Measurements from ENCODE around the gene RBM46. TPM values are rescaled to one million over a fixed set of nuclear protein-coding genes. Genes with fewer than 3 reads are reported as not detected.
"Not testable (repeated sequence)": the region's sequence is repeated elsewhere in the genome, so short reads cannot be mapped to it uniquely, and the experiment has no call there.

The RBM46 gene
- total RNA-seq, 1 experiment from 2014 or later = not detected

DNA sequence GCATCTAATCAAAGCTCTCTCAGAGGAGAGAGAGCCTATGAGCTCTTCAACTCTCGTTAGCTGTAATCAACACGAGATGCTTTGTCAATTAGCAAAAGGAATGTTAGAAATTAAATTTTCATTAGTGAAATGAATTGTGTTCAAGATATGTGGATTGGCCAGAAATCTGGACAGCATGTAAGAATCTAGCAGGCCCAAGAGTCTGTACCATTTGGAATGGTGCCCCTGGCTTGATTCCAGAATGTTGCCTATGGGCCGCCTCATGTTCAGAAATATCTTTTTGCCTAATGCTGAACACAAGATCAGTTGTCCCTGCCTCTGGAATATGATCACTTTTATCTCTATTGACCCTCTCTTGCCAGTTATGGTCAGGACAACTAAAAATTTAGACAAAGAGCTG is 88.2 kb downstream of the RBM46 start:
- Histone ChIP-seq H3K36me3 (no peaks in the 10 kb centered on the region), H3K9me3 (replicated peaks) (no peaks in the 10 kb centered on the region), H3K4me3 (no peak overlapping the region), H3K27ac (no peak overlapping the region), H3K27me3 (replicated peaks) (no peaks in the 10 kb centered on the region), H3K4me1 (replicated peaks) (no peaks in the 10 kb centered on the region)
- no peak for DNase-seq (ENCODE audit: low read depth in 1 of 2, low spot score in 2 of 2)

DNA sequence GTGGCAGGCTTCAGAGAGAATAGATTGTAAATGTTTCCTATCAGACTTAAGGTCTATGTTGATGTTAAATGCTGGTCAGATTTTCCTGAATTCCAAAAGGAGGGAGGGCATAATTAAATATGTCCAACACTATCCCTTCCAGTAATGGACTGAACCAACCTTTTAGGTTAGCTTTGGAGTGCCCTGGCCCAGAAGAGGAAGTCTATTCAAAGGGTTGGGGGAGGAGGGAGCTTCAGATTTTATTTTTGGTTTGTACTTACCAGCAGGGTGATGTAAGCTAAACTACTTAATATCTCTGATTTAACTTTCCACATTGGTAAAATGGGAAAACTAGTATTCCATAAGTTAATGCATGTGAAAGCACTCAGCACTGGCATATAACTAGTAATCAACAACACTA is 91.1 kb downstream of the RBM46 start:
- no peaks in the 10 kb centered on the region for H3K36me3 ChIP-seq
- H3K4me3 ChIP-seq = no peak overlapping the region
- H3K9me3 ChIP-seq (replicated peaks) = no peaks in the 10 kb centered on the region
- no peaks in the 10 kb centered on the region for H3K27me3 ChIP-seq (replicated peaks)
- no peaks in the 10 kb centered on the region for H3K4me1 ChIP-seq (replicated peaks)
- no peak for DNase-seq (ENCODE audit: low read depth in 1 of 2, low spot score in 2 of 2)
- H3K27ac ChIP-seq = no peak overlapping the region

DNA sequence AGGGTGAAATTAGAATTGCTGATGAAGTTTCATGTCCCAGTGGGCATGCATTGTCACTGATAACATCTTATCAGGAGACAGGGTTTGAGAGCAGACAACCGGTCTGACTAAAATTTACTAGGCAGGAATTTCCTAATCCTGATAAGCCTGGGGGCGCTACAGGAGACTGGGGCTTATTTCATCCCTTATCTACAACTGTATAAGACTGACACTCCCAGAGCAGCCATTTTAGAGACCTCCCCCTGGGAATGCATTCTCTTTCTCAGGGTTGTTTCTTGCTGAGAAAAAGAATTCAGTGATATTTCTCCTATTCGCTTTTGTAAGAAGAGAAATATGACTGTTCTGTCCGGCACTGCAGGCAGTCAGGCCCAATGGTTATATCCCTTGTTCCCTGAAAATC is 93.0 kb downstream of the RBM46 start:
- H3K4me3 ChIP-seq; H3K9me3 ChIP-seq (replicated peaks); H3K27ac ChIP-seq; DNase-seq (ENCODE audit: low read depth in 1 of 2, low spot score in 2 of 2); H3K4me1 ChIP-seq (replicated peaks); H3K36me3 ChIP-seq; H3K27me3 ChIP-seq (replicated peaks): not testable (repeated sequence)

DNA sequence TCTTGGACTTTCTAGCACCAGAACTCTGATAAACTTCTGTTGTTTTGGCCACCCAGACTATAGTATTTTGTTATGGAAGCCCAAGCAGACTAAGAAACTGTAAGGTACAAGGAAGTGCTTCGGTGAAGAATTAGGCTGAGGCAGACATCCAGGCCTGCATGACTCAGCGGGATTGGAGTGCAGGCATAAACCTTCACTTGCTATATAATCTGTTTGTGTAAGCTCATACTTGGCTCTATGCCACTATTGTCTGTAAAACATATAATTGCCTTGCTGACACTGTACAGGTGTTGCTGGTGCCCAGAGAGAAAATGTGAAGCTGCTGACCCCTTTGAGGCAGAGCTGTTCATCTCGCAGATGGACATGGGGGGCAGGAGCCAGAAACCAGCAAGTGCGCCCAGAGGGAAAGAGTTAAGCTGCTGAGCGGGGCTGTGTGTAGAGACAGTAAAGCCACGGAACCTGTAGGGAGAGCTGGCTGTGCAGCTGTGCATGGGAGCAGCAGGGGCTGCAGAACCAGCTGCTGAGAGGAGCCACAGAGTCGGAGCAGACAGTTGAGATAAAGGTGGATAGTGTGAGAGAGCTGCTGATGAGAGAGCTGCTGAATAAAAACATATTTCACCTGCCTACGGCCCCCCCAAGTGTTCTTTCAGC is 96.2 kb downstream of the RBM46 start:
- H3K27ac ChIP-seq = no peak overlapping the region
- H3K27me3 ChIP-seq (replicated peaks) = no peaks in the 10 kb centered on the region
- no peak for DNase-seq (ENCODE audit: low read depth in 1 of 2, low spot score in 2 of 2)

More for the DNA sequence above, 96.2 kb downstream of the RBM46 start:
- Histone ChIP-seq H3K36me3 (no peaks in the 10 kb centered on the region), H3K9me3 (replicated peaks) (no peaks in the 10 kb centered on the region), H3K4me1 (replicated peaks) (no peaks in the 10 kb centered on the region), H3K4me3 (no peak overlapping the region)

Other genes with a start within 250 kb of the RBM46 start
- gene PLRG1, start 230.9 kb upstream of the RBM46 start, total RNA-seq (2014; rRNA removed; shearing (Covaris generic)) = 76.4 and 84.1 TPM in 2 replicates
- not detected in 2 replicates for gene FGB, start 218.3 kb upstream of the RBM46 start, total RNA-seq (2014; rRNA removed; shearing (Covaris generic))
- gene FGA, start 190.5 kb upstream of the RBM46 start, total RNA-seq (2014; rRNA removed; shearing (Covaris generic)) = not detected in 2 replicates
- not detected in 2 replicates for gene FGG, start 168.6 kb upstream of the RBM46 start, total RNA-seq (2014; rRNA removed; shearing (Covaris generic))
- not detected in 2 replicates for gene LRAT, start 37.3 kb upstream of the RBM46 start, total RNA-seq (2014; rRNA removed; shearing (Covaris generic))

All from SJSA1 (cell line).